NOMO-1 treated with DMSO at 0.1 percent for 48 hours (cell line): ENCODE measurements around the gene BTNL8.
"Not testable (repeated sequence)": the region's sequence is repeated elsewhere in the genome, so short reads cannot be mapped to it uniquely, and the experiment has no call there.

ENCODE experiments used
- DNase-seq: peaks from one replicate; lab custom pipeline; 2025; ENCODE audit not compliant: unreplicated experiment; lab: John Stamatoyannopoulos, UW

Gene BTNL8

GRCh38 chr5:180874804-180875582 is 24.0 kb upstream of the BTNL8 start:
- no peak for DNase-seq

DNA sequence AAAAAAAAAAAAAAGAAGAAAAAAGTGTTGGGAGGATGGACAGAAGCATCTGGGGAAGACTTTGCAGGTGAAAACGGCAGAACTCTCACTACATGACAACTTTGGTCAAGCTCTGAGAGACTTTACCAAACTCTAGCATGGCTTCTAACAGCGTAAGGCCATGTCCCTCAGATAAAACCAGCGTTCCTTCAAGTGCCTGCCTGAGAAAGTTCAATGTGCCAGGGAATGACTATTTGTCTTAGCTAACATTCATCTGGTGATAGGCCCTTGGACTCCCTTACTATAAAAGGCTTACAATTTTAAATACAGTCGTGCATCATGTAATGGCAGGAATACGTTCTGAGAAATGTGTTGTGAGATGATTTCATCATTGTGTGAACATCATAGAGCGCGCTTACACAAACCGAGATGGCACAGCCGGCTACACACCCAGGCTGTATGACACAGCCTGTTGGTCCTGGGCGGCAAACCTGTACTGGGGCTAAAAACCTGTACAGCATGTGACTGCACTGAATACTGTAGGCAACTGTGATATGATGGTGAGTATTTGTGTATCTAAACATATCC is 23.0 kb upstream of the BTNL8 start:
- DNase-seq, result no peak

DNA sequence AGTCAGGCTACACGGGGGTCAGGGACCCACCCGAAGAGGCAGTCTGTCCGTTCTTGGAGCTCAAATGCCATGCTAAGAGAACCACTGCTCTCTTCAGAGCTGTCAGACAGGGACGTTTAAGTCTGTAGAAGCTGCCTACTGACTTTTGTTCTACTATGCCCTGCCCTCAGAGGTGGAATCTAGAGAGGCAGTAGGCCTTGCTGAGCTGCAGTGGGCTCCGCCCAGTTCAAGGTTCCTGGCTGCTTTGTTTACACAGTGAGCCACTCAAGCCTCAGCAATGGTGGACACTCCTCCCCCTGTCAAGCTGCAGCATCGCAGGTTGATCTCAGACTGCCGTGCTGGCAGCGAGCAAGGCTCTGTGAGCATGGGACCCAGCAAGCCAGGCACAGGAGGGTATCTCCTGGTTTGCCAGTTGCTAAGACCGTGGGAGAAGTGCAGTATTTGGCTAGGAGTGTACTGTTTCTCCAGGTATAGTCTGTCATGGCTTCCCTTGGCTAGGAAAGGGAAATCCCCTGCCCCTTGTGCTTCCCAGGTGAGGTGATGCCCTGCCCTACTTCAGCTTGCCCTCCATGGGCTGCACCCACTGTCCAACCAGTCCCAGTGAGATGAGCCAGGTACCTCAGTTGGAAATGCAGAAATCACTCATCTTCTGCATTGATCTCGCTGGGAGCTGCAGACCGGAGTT is 13.0 kb upstream of the BTNL8 start:
- not testable (repeated sequence) for DNase-seq

DNA sequence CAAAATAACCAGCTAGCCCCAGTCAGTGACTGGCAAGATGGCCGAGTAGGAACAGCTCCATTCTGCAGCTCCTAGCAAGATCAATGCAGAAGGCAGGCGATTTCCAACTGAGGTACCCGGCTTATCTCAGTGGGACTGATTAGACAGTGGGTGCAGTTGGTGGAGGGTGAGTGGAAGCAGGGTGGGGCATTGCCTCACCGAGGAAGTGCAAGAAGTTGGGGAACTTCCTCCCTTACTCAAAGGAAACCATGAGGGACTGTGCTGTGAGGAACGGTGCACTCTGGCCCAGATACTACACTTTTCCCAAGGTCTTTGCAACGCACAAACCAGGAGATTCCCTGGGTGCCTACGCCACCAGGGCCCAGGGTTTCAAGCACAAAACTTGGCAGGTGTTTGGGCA is 9.6 kb upstream of the BTNL8 start:
- DNase-seq, result no peak

DNA sequence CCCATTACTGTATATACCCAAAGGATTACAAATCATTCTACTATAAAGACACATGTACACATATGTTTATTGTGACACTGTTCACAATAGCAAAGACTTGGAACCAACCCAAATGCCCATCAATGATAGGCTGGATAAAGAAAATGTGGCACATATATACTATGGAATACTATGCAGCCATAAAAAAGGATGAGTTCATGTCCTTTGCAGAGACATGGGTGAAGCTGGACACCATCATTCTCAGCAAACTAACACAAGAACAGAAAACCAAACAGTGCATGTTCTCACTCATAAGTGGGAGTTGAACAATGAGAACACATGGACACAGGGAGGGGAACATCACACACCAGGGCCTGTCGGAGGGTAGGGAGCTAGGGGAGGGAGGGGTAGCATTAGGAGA is 3.6 kb upstream of the BTNL8 start:
- DNase-seq, result not testable (repeated sequence)

- no peak for DNase-seq
Measured at GRCh38 chr5:180900178-180900577, 1.2 kb downstream of the BTNL8 start.

DNA sequence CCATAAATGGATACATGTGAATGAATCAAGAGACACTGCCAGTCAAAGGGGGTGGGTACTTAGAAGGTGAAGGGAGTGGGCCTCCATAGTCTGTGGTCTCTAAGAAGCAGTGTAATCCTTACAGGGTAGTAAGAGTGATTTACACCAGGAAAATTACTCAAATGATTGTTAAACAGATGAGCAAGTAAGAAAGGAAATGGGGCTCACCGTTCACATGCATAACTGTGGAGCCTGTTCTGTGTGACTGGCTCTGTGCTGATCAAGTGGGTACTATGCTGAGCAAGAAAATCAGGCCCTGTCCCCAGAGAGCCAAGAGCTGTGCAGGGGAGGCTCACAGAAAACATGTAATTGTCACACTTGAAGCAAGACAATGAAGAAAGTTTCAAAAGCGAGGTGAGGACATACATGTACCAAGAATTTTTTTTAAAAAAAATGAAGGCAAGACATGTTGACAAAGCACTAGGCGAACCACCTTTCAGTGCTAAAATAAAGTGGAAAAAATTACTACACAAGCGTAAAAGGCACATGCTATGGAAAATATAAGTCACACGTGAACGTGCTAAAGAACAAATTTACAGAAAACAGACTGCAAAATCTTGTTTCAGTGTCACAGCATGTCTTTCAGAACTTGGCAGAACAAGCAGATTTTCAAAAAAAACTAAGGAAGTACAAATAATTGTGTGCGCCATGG is 2.5 kb downstream of the BTNL8 start:
- DNase-seq, result no peak

- DNase-seq, result no peak
Measured at GRCh38 chr5:180908400-180908799, 9.4 kb downstream of the BTNL8 start.

- DNase-seq, result peak; percentile 29
Measured at GRCh38 chr5:180908998-180909731, 10.2 kb downstream of the BTNL8 start.

- no peak for DNase-seq
Measured at GRCh38 chr5:180909782-180910181, 10.8 kb downstream of the BTNL8 start.

GRCh38 chr5:180910182-180910581 is 11.2 kb downstream of the BTNL8 start:
- DNase-seq, result no peak

- no peak for DNase-seq
Measured at GRCh38 chr5:180910735-180911134, 11.8 kb downstream of the BTNL8 start.

GRCh38 chr5:180914646-180915045 is 15.7 kb downstream of the BTNL8 start:
- no peak for DNase-seq

DNA sequence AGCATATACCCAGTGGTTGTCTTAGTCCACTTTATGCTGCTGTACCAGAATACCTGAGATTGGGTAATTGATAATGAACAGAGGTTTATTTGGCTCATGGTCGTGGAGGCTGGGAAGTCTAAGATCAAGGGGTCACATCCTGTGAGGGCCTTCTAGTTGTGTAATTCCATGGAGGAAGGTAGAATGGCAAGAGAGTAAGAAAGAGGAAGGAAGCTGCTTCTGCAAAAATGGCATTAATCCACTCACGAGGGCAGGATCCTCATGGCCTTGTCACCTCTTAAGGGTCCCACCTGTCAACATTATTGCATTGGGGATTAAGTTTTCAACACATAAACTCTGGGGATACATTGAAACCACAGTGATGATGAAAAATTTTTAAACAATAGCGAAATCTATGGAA is 17.0 kb downstream of the BTNL8 start:
- DNase-seq, result peak; percentile 58

DNA sequence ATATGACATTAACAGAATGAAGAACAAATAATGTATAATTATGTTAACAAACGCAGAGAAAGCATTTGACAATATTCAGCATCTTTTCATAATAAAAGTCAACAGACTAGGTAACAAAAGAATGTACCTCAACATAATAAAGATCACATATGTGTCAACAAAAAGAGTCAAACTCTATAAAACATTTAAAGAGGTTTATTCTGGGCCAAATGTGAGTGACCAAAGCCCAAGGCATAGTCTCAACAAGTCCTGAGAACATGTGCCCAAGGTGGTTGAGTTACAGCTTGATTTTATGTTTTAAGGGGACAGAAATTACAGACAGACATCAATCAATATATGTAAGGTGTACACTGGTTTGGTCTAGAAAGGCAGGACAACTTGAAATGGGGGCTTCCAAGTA is 19.4 kb downstream of the BTNL8 start:
- no peak for DNase-seq

DNA sequence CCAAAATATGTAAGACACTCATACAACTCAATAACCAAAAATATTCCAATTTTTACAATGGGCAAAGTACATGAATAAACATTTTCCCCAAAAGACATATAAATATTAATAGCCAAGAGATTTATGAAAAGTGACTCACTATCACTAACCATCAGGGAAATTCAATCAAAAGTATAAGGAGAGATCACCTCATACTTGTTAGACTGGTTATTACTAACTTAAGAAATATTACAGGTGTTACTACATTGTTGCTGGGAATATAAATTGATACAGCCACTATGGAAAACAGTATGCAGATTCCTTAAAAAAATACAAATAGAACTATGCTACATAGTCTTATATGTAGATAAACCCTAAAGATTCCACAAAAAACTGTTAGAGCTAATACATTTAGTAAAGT is 21.8 kb downstream of the BTNL8 start:
- DNase-seq, result no peak

GRCh38 chr5:180922932-180923331 is 24.0 kb downstream of the BTNL8 start:
- DNase-seq, result no peak

- no peak for DNase-seq
Measured at GRCh38 chr5:180932660-180933059, 33.7 kb downstream of the BTNL8 start.

- no peak for DNase-seq
Measured at GRCh38 chr5:180935203-180935602, 36.2 kb downstream of the BTNL8 start.

DNA sequence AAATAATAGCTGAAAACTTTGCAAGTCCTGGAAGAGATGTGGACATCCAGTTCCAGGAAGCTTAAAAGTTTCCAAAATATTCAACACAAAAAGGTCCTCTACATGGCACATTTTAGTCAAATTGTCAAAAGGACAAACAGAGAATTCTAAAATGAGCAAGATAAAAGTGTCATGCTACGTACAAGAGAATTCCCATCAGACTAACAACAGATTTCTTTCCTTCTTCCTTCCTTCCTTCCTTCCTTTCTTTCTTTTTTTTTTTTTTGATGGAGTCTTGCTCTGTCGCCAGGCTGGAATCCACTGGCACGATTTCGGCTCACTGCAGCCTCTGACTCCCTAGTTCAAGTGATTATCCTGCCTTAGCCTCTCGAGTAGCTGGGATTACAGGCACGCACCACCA is 39.3 kb downstream of the BTNL8 start:
- no peak for DNase-seq
